Superior temporal gyrus (tissue), 1 donor: ENCODE measurements around the gene SSC5D.

Source experiments
- DNase-seq: peaks from one replicate; pipeline ENCODE4 v3.0.0-alpha.2; 2016; ENCODE audit errors: extremely low spot score

The SSC5D gene

GRCh38 chr19:55473225-55474012, 14.8 kb upstream of the SSC5D start:
- no peak for DNase-seq

GRCh38 chr19:55474269-55475265, 13.7 kb upstream of the SSC5D start:
- DNase-seq = no peak

GRCh38 chr19:55476100-55476775, 12.0 kb upstream of the SSC5D start, which contains the start of gene ZNF628:
TSS of gene ZNF628 (plus strand) at chr19:55476617. CDS start at chr19:55479911, 3,294 bp downstream.
- peak; percentile 97 for DNase-seq

- no peak for DNase-seq
Measured at GRCh38 chr19:55477905-55478304, 10.3 kb upstream of the SSC5D start.

- DNase-seq = no peak
Measured at GRCh38 chr19:55478364-55478763, 9.9 kb upstream of the SSC5D start.

- DNase-seq = no peak
Measured at GRCh38 chr19:55479045-55479444, 9.2 kb upstream of the SSC5D start.

GRCh38 chr19:55479451-55480230, 8.6 kb upstream of the SSC5D start:
- DNase-seq = no peak

- no peak for DNase-seq
Measured at GRCh38 chr19:55481148-55481793, 7.0 kb upstream of the SSC5D start.

- DNase-seq = no peak
Measured at GRCh38 chr19:55481794-55482155, 6.5 kb upstream of the SSC5D start.

GRCh38 chr19:55482156-55482961, 5.9 kb upstream of the SSC5D start:
- DNase-seq = no peak

- DNase-seq = no peak
Measured at GRCh38 chr19:55482967-55483705, 5.1 kb upstream of the SSC5D start.

GRCh38 chr19:55483706-55484592, 4.3 kb upstream of the SSC5D start:
- no peak for DNase-seq

GRCh38 chr19:55484593-55485438, 3.4 kb upstream of the SSC5D start, which contains the start of gene NAT14:
TSS of gene NAT14 (plus strand) at chr19:55485188. CDS start at chr19:55485709, 521 bp downstream.
- peak; percentile 53 for DNase-seq

- no peak for DNase-seq
Measured at GRCh38 chr19:55485439-55486011, 2.7 kb upstream of the SSC5D start.

- no peak for DNase-seq
Measured at GRCh38 chr19:55486043-55486970, 1.9 kb upstream of the SSC5D start.
